HG02943 (cell line): Measurements from ENCODE around the gene AMFR.

ENCODE experiments used
- ATAC-seq: cut with Tn5 transposase; IDR thresholded peaks from one replicate; pipeline ENCODE4 v1.9.1; 2021; ENCODE audit warnings: mild to moderate bottlenecking, low read depth, moderate library complexity; ENCODE audit not compliant: unreplicated experiment

Gene AMFR

GRCh38 chr16:56425439-56425832, at the start of gene AMFR:
TSS of gene AMFR (minus strand) at chr16:56425545. CDS start at chr16:56425327, 218 bp downstream.
- ATAC-seq: peak; percentile 75

GRCh38 chr16:56470666-56471065, 45.3 kb upstream of the AMFR start:
- no peak for ATAC-seq

GRCh38 chr16:56470232-56470631, 44.9 kb upstream of the AMFR start:
- no peak for ATAC-seq

GRCh38 chr16:56469748-56470147, 44.4 kb upstream of the AMFR start:
- ATAC-seq: no peak

- no peak for ATAC-seq
These were observed 43.5 kb upstream of the AMFR start for GRCh38 chr16:56468800-56469199.

- ATAC-seq: no peak
These were observed 41.0 kb upstream of the AMFR start for GRCh38 chr16:56466344-56466743.

GRCh38 chr16:56463153-56463552, 37.8 kb upstream of the AMFR start:
- ATAC-seq: no peak

GRCh38 chr16:56462064-56462796, 36.9 kb upstream of the AMFR start:
- ATAC-seq: no peak

GRCh38 chr16:56460101-56460500, 34.8 kb upstream of the AMFR start:
- no peak for ATAC-seq

GRCh38 chr16:56457927-56458470, 32.7 kb upstream of the AMFR start:
- ATAC-seq: no peak

- peak; percentile 45 for ATAC-seq
These were observed 26.7 kb upstream of the AMFR start for GRCh38 chr16:56451753-56452689.

GRCh38 chr16:56450986-56451752, 25.8 kb upstream of the AMFR start, which contains the start of the genes NUDT21 and OGFOD1:
TSS of gene NUDT21 (minus strand) at chr16:56451332. CDS start at chr16:56451202, 130 bp downstream.
TSS of gene OGFOD1 (plus strand) at chr16:56451554. CDS start at chr16:56451613, 59 bp downstream.
- peak; percentile 98 for ATAC-seq

GRCh38 chr16:56450275-56450985, 25.1 kb upstream of the AMFR start:
- ATAC-seq: peak; percentile 26

- ATAC-seq: no peak
These were observed 22.7 kb upstream of the AMFR start for GRCh38 chr16:56448005-56448404.

GRCh38 chr16:56447286-56447685, 21.9 kb upstream of the AMFR start:
- ATAC-seq: no peak

- ATAC-seq: no peak
These were observed 12.7 kb upstream of the AMFR start for GRCh38 chr16:56438038-56438437.

- ATAC-seq: no peak
These were observed 10.9 kb upstream of the AMFR start for GRCh38 chr16:56436258-56436657.

GRCh38 chr16:56428091-56428490, 2.7 kb upstream of the AMFR start:
- no peak for ATAC-seq

- ATAC-seq: no peak
These were observed 1.2 kb upstream of the AMFR start for GRCh38 chr16:56426585-56426984.
